GM12878 (cell line): ENCODE results near the gene ZNF791. TPM values are rescaled to one million over a fixed set of nuclear protein-coding genes. Genes with fewer than 3 reads are reported as not detected.
A peak's percentile ranks its signal among the peaks of the same experiment; 100 is the strongest.

Experiments
- ATAC-seq: fragments of 200-7000 bp; cut with Tn5 transposase; 3 replicates; pipeline ENCODE4 v1.9.1; 2020; ENCODE audit warnings: mild to moderate bottlenecking, moderate library complexity
- BruUV-seq: library from RNA; stranded (reverse); fragments of 400-500 nt; replicated peaks from 2 replicates; lab custom pipeline; 2021; lab: Mats Ljungman, UMichigan
- CTCF ChIA-PET: fragments of 300-600 bp; sonication (Branson Sonifier 250); formaldehyde crosslinking; extraction: SDS; loops from one replicate; lab custom pipeline; 2021; ENCODE audit warnings: inconsistent platforms; lab: Yijun Ruan, JAX
- POLR2A ChIA-PET: fragments of 350-600 bp; formaldehyde crosslinking; extraction: SDS; loops from one replicate; lab custom pipeline; 2021; ENCODE audit warnings: inconsistent platforms; lab: Charles Lee
- RAD21 ChIA-PET: fragments of 300-600 bp; sonication (Branson Sonifier 250); formaldehyde crosslinking; loops from one replicate; lab custom pipeline; 2023; ENCODE audit warnings: antibody characterized with exemption; ENCODE audit not compliant: unreplicated experiment; lab: Charles Lee
- SMC1A ChIA-PET: fragments of 300-600 bp; sonication (Branson Sonifier 250); formaldehyde crosslinking; loops from one replicate; lab custom pipeline; 2023; ENCODE audit not compliant: unreplicated experiment, uncharacterized antibody; lab: Charles Lee
- DNase-seq: peaks from one replicate; pipeline ENCODE4 v3.0.0-alpha.2; 2011; ENCODE audit warnings: low read depth, low spot score
- FAIRE-seq: peaks from 3 replicates; lab custom pipeline; 2011; peaks lifted over from hg19 to GRCh38; lab: Jason Lieb, UNC
- H2AFZ ChIP-seq: 2 replicates; pipeline ENCODE4 v1.6.0; 2011; ENCODE audit warnings: low read depth, low read length, control low read depth; ENCODE audit not compliant: control insufficient read depth
- H3K27ac ChIP-seq: 2 replicates; pipeline ENCODE4 v1.5.1; 2011; ENCODE audit warnings: control low read depth; ENCODE audit not compliant: control insufficient read depth, insufficient read depth
- H3K27me3 ChIP-seq, 2 experiments: replicated peaks in 1 of 2; 2 replicates each; pipeline versions ENCODE4 v1.6.0 to v1.6.1; 2011; ENCODE audit warnings: low read length in 1 of 2; ENCODE audit not compliant: control insufficient read depth in 2 of 2, insufficient read depth in 2 of 2
- H3K36me3 ChIP-seq, 2 experiments: 2 replicates each; pipeline ENCODE4 v1.5.1; 2011; ENCODE audit warnings: low read length in 1 of 2; ENCODE audit not compliant: control insufficient read depth in 2 of 2, insufficient read depth in 2 of 2
- H3K4me1 ChIP-seq: 2 replicates; pipeline ENCODE4 v1.6.1; 2011; ENCODE audit warnings: mild to moderate bottlenecking, low read length, moderate library complexity, mixed read lengths; ENCODE audit not compliant: control insufficient read depth, insufficient read depth
- H3K4me2 ChIP-seq: 2 replicates; pipeline ENCODE4 v1.6.0; 2011; ENCODE audit warnings: control low read depth; ENCODE audit not compliant: control insufficient read depth, insufficient read depth
- H3K4me3 ChIP-seq: fragments of 200-600 bp; sonication (generic); 2 replicates; pipeline ENCODE4 v1.5.1; 2016
- H3K79me2 ChIP-seq: 2 replicates; pipeline ENCODE4 v1.6.0; 2011; ENCODE audit warnings: low read length; ENCODE audit not compliant: control insufficient read depth, insufficient read depth
- H3K9ac ChIP-seq: 2 replicates; pipeline ENCODE4 v1.8.0; 2011; ENCODE audit warnings: low read length, control low read depth, mixed read lengths; ENCODE audit not compliant: control insufficient read depth, insufficient read depth
- H3K9me3 ChIP-seq: replicated peaks from 3 replicates; pipeline ENCODE4 v1.5.1; 2011; ENCODE audit warnings: mild to moderate bottlenecking, low read length; ENCODE audit not compliant: control insufficient read depth, insufficient read depth
- H4K20me1 ChIP-seq: 2 replicates; pipeline ENCODE4 v1.6.0; 2011; ENCODE audit not compliant: control insufficient read depth, insufficient read depth
- CBX5 ChIP-seq: sonication (generic); IDR thresholded peaks from 2 replicates; pipeline ENCODE4 v1.6.1; 2016; ENCODE audit warnings: low read depth, moderate library complexity, mild to moderate bottlenecking, inconsistent platforms
- FOXK2 ChIP-seq: fragments of 450-650 bp; IDR thresholded peaks from 2 replicates; pipeline ENCODE4 v1.6.1; 2017; ENCODE audit warnings: mild to moderate bottlenecking, moderate library complexity
- IRF4 ChIP-seq: IDR thresholded peaks from 2 replicates; pipeline ENCODE4 v1.6.1; 2011; ENCODE audit warnings: low read depth, low read length
- MXI1 ChIP-seq: fragments of 150-350 bp; IDR thresholded peaks from 2 replicates; pipeline ENCODE4 v1.6.1; 2011; ENCODE audit warnings: low read depth, mild to moderate bottlenecking, inconsistent platforms, low read length, improper control_type of control experiment
- PML ChIP-seq: IDR thresholded peaks from 2 replicates; pipeline ENCODE4 v1.6.1; 2012; ENCODE audit warnings: low read length, inconsistent platforms
- SIX5 ChIP-seq: IDR thresholded peaks from 2 replicates; pipeline ENCODE4 v1.6.1; 2011; ENCODE audit warnings: mild to moderate bottlenecking, low read depth, low read length, moderate library complexity; ENCODE audit not compliant: severe bottlenecking
- SPI1 ChIP-seq: IDR thresholded peaks from 2 replicates; pipeline ENCODE4 v1.6.1; 2011; ENCODE audit warnings: low read depth, mild to moderate bottlenecking, low read length, moderate library complexity, borderline replicate concordance; ENCODE audit not compliant: insufficient read depth
- ZBED1 ChIP-seq: IDR thresholded peaks from 2 replicates; pipeline ENCODE4 v1.6.1; 2016; ENCODE audit warnings: borderline replicate concordance
- ZNF384 ChIP-seq: IDR thresholded peaks from 2 replicates; pipeline ENCODE4 v1.6.1; 2012; ENCODE audit warnings: low read depth, mild to moderate bottlenecking, low read length, improper control_type of control experiment, borderline replicate concordance
- WGBS: methylation state at CpG from one replicate; pipeline ENCODE4 v1.1.6; 2016; ENCODE audit warnings: low lambda C conversion rate; ENCODE audit not compliant: insufficient replicate concordance, insufficient coverage; ENCODE audit errors: missing lambda C conversion rate; 5-methylcytosine and 5-hydroxymethylcytosine counted together
- in situ Hi-C: fragments of 300-500 bp; cut with MboI; formaldehyde crosslinking; loops from 9 replicates; pipeline ENCODE4 v1.14.3; 2018; ENCODE audit warnings: mixed read lengths
- intact Hi-C: fragments of 100-400 bp; cut with micrococcal nuclease; formaldehyde crosslinking; loops from one replicate; pipeline ENCODE4 v1.14.2; 2022; ENCODE audit not compliant: unreplicated experiment
- polyA plus RNA-seq, 11 experiments: library from polyadenylated mRNA; depleted of rRNA in 4 of 11; unstranded in 6 of 11; stranded (reverse) in 5 of 11; fragments of >200 nt; fragmentation: Nextera tagmentation in 4 of 11; fragmentation: Illumina TruSeq in 1 of 11; extraction: Ambion mirVana in 4 of 11; extraction: Trizol in 1 of 11; gene quantifications; 1 replicate in 1 of 11; 2 replicates in 10 of 11; pipeline versions ENCODE4 v1.2.1 to v1.2.3, GENCODE V29; 2011 to 2016; ENCODE audit warnings: inconsistent platforms in 2 of 11, missing spikeins in 2 of 11, low read depth in 1 of 11
- total RNA-seq, 4 experiments: library from RNA; depleted of rRNA in 3 of 4; stranded (reverse); fragments of >200 nt in 3 of 4; fragmentation: Illumina TruSeq in 1 of 4; extraction: Trizol in 1 of 4; gene quantifications; 2 replicates each; pipeline versions ENCODE4 v1.2.1 to v1.2.3, GENCODE V29; 2013 to 2021
- TF ChIP-seq, protein P1 (sequence below): fragments of 450-650 bp; IDR thresholded peaks from 2 replicates; pipeline ENCODE4 v1.6.1; 2017; ENCODE audit warnings: mild to moderate bottlenecking
- TF ChIP-seq, protein P2 (sequence below): fragments of 450-650 bp; IDR thresholded peaks from 2 replicates; pipeline ENCODE4 v1.6.1; 2017; ENCODE audit warnings: mild to moderate bottlenecking, low read depth, inconsistent platforms; ENCODE audit not compliant: poor library complexity, severe bottlenecking
- TF ChIP-seq, protein P3 (sequence below): fragments of 450-650 bp; formaldehyde crosslinking; IDR thresholded peaks from 2 replicates; pipeline ENCODE4 v1.4.0; 2022; ENCODE audit warnings: mild to moderate bottlenecking, moderate library complexity

ZNF791 gene
- total and polyA plus RNA-seq, 10 of the 15 experiments (the other 5 are each of a cell fraction or from before 2014, with no cell fraction given): 7.5 to 24.0 (median 11.8) TPM

DNA sequence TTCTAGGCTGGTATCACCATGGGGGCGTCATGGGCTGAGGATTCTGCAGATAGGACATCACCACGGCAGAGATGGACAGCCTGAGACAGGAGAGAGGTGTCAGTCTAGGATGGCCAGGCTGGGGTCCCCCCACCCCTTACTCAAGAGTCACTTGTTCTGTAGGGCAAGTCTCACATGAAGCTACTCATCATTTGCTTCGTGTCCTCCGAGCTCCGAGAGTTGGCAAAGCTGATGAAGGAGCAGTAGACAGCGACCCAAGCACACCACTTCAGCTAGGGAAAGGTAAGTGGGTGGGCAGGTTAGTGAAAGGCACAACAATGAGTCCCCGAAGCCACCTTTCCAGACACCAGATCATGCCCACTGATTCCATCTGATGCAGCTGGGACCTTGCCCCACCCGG is 57.6 kb downstream of the ZNF791 start:
- H3K27ac ChIP-seq: peak overlapping the region; percentile 100
- CTCF ChIA-PET: interaction anchor here (2.0 to 2.3 kb wide), 2 partner anchors 57 to 105 kb away, joined by 5 to 11 read pairs; partner anchors contain the start of genes ZNF490 and ZNF791
- POLR2A ChIA-PET: interaction anchor here (0.6 to 1.8 kb wide), 4 partner anchors 10 to 682 kb away, joined by 3 to 4 read pairs (median 3); partner anchors contain the start of genes ZNF490 and ZNF791
- H3K4me2 ChIP-seq: peak overlapping the region; percentile 60
- H3K36me3 ChIP-seq: peaks cover 12 to 19% of the 10 kb centered on the region in 2 experiments
- H3K9ac ChIP-seq: peak overlapping the region; percentile 99
- RAD21 ChIA-PET: interaction anchor here (1.0 kb wide), 1 partner anchor 65 kb away, joined by 3 read pairs; no protein-coding TSS in a partner anchor
- SMC1A ChIA-PET: interaction anchor here (1.3 kb wide), 2 partner anchors 57 to 94 kb away, joined by 3 to 4 read pairs; partner anchors contain the start of genes ZNF490 and ZNF791
- DNase-seq (no peak), FAIRE-seq (no peak), ATAC-seq (no peak)
- peak overlapping the region; percentile 92 for H3K4me3 ChIP-seq
- no peaks in the 10 kb centered on the region for H3K9me3 ChIP-seq
- intact Hi-C loops: no loop called here
- no peak overlapping the region for H2AFZ ChIP-seq
- H4K20me1 ChIP-seq: no peaks in the 10 kb centered on the region
- in situ Hi-C loops: no loop called here
- WGBS: 50% methylated on average over 8 of the region's 8 CpGs
- peaks cover 52% of the 10 kb centered on the region for H3K79me2 ChIP-seq
- TF ChIP-seq, protein P1, sequence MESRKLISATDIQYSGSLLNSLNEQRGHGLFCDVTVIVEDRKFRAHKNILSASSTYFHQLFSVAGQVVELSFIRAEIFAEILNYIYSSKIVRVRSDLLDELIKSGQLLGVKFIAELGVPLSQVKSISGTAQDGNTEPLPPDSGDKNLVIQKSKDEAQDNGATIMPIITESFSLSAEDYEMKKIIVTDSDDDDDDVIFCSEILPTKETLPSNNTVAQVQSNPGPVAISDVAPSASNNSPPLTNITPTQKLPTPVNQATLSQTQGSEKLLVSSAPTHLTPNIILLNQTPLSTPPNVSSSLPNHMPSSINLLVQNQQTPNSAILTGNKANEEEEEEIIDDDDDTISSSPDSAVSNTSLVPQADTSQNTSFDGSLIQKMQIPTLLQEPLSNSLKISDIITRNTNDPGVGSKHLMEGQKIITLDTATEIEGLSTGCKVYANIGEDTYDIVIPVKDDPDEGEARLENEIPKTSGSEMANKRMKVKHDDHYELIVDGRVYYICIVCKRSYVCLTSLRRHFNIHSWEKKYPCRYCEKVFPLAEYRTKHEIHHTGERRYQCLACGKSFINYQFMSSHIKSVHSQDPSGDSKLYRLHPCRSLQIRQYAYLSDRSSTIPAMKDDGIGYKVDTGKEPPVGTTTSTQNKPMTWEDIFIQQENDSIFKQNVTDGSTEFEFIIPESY: no peak
- TF ChIP-seq SIX5 (no peak), MXI1 (no peak), CBX5 (no peak), ZNF384 (no peak), FOXK2 (no peak), ZBED1 (no peak), PML (no peak), IRF4 (no peak), SPI1 (no peak)
- TF ChIP-seq, protein P2, sequence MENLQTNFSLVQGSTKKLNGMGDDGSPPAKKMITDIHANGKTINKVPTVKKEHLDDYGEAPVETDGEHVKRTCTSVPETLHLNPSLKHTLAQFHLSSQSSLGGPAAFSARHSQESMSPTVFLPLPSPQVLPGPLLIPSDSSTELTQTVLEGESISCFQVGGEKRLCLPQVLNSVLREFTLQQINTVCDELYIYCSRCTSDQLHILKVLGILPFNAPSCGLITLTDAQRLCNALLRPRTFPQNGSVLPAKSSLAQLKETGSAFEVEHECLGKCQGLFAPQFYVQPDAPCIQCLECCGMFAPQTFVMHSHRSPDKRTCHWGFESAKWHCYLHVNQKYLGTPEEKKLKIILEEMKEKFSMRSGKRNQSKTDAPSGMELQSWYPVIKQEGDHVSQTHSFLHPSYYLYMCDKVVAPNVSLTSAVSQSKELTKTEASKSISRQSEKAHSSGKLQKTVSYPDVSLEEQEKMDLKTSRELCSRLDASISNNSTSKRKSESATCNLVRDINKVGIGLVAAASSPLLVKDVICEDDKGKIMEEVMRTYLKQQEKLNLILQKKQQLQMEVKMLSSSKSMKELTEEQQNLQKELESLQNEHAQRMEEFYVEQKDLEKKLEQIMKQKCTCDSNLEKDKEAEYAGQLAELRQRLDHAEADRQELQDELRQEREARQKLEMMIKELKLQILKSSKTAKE: no peak
- TF ChIP-seq, protein P3, sequence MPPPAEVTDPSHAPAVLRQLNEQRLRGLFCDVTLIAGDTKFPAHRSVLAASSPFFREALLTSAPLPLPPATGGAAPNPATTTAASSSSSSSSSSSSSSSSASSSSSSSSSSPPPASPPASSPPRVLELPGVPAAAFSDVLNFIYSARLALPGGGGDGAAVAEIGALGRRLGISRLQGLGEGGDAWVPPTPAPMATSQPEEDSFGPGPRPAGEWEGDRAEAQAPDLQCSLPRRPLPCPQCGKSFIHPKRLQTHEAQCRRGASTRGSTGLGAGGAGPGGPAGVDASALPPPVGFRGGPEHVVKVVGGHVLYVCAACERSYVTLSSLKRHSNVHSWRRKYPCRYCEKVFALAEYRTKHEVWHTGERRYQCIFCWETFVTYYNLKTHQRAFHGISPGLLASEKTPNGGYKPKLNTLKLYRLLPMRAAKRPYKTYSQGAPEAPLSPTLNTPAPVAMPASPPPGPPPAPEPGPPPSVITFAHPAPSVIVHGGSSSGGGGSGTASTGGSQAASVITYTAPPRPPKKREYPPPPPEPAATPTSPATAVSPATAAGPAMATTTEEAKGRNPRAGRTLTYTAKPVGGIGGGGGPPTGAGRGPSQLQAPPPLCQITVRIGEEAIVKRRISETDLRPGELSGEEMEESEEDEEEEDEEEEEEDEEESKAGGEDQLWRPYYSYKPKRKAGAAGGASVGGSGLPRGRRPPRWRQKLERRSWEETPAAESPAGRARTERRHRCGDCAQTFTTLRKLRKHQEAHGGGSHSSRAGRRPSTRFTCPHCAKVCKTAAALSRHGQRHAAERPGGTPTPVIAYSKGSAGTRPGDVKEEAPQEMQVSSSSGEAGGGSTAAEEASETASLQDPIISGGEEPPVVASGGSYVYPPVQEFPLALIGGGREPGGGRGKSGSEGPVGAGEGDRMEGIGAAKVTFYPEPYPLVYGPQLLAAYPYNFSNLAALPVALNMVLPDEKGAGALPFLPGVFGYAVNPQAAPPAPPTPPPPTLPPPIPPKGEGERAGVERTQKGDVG (CRISPR knock-in tag): no peak
- BruUV-seq: no TSS peak
- H3K4me1 ChIP-seq: peaks cover 30% of the 10 kb centered on the region
- no peaks in the 10 kb centered on the region for H3K27me3 ChIP-seq
